ENCODE measurements around the gene DOK5. TPM values are rescaled to one million over a fixed set of nuclear protein-coding genes. Genes with fewer than 3 reads are reported as not detected.

The DOK5 gene
- total and polyA plus RNA-seq, 2 of the 4 experiments (the other 2 are of a cell fraction), result 2.8 to 3.9 TPM

DNA sequence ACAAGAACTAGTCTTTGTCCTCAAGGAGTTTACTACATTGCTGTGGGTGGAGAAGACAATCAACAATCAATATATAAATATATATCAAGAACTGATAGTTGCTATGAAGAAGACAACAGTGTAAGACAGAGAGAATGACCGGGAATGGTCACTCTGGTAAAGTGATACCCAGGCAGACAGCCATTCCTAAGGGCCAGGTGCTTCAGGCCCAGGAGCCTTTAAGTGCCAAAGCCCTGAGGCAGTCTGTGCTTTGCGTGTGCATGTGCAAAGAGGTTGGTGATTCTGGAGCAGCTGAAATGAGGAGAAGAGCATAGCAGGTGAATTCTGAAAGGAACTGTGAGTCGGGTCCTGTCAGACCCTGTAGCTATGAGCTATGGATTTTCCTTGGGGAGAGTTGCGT, 154.2 kb downstream of the DOK5 start:
- Histone ChIP-seq H2BK120ac (ENCODE audit: low read depth, low read length) (no peak overlapping the region), H2BK5ac (ENCODE audit: low read depth, low read length, poor library complexity, severe bottlenecking) (no peak overlapping the region), H3K9me3 (ENCODE audit: control insufficient read depth, insufficient read depth, low read length) (no peaks in the 10 kb centered on the region), H3K4me1 (ENCODE audit: control insufficient read depth, insufficient read depth, low read length) (no peaks in the 10 kb centered on the region), H3K27me3 (ENCODE audit: control insufficient read depth, insufficient read depth, low read length) (no peaks in the 10 kb centered on the region), H2BK20ac (ENCODE audit: low read depth, low read length) (no peak overlapping the region), H4K5ac (ENCODE audit: low read depth, low read length) (no peak overlapping the region), H3K36me3 (ENCODE audit: control insufficient read depth, insufficient read depth, low read length) (no peaks in the 10 kb centered on the region), H3K4ac (ENCODE audit: low read depth, low read length) (no peak overlapping the region), H4K8ac (ENCODE audit: low read depth in 2 of 2, low read length in 2 of 2) (no peak overlapping the region), H3K23ac (ENCODE audit: low read depth, low read length) (no peak overlapping the region), H2AK9ac (replicated peaks; ENCODE audit: low read depth, low read length, poor library complexity) (no peak overlapping the region), H3K56ac (ENCODE audit: extremely low read depth, insufficient read depth, low read length) (no peak overlapping the region), H4K91ac (ENCODE audit: insufficient read depth, low read depth, low read length) (no peak overlapping the region), H3K4me3 (ENCODE audit: insufficient read depth, low read depth, low read length) (no peak overlapping the region), H3K27ac (ENCODE audit: insufficient read depth, low read length) (no peak overlapping the region), H3K9me1 (ENCODE audit: insufficient read depth, low read length) (no peaks in the 10 kb centered on the region), H4K20me1 (ENCODE audit: insufficient read depth, low read length) (no peaks in the 10 kb centered on the region), H3K18ac (ENCODE audit: low read depth, low read length) (no peak overlapping the region), H3K4me2 (ENCODE audit: low read depth, low read length) (no peak overlapping the region), H3K9ac (ENCODE audit: low read depth, low read length) (no peak overlapping the region), H3K14ac (replicated peaks; ENCODE audit: low read depth, low read length) (no peak overlapping the region), H2AFZ (replicated peaks; ENCODE audit: low read length, poor library complexity) (no peak overlapping the region), H3K79me1 (ENCODE audit: low read depth in 1 of 2, low read length in 2 of 2) (no peaks in the 10 kb centered on the region), H2BK15ac (ENCODE audit: low read depth, low read length) (no peak overlapping the region), H2AK5ac (ENCODE audit: low read depth, low read length) (no peak overlapping the region)
- ChIA-PET POLR2A (ENCODE audit: unreplicated experiment) (interaction anchor here (0.6 kb wide), 1 partner anchor 1391 kb away, joined by 8 read pairs; no protein-coding TSS in a partner anchor), CTCF (no interaction called here)
- BruUV-seq (replicated peaks), result no TSS peak
- ATAC-seq (ENCODE audit: low read depth) (no peak), DNase-seq (no peak)
- WGBS, 2 experiments (ENCODE audit: extremely low coverage in 2 of 2, insufficient read length in 1 of 2), result 95% methylated on average over 3 of the region's 4 CpGs; no CpG with 5 or more reads in 1 of the 2 experiments
- dilution Hi-C loops (cut with HindIII; ENCODE audit: low sequenced_read_pairs, unreplicated experiment), result no loop called here
- TF ChIP-seq MAZ (IDR thresholded peaks at IDR 0.05; ENCODE audit: borderline replicate concordance, low read depth, low read length) (no peak), CTCF (conservative IDR thresholded peaks at IDR 0.05; ENCODE audit: low read depth, low read length) (no peak), CEBPB (IDR thresholded peaks at IDR 0.05; ENCODE audit: low read depth, low read length) (no peak), RCOR1 (IDR thresholded peaks at IDR 0.05; ENCODE audit: insufficient replicate concordance, low read length) (no peak), MXI1 (IDR thresholded peaks at IDR 0.05; ENCODE audit: borderline replicate concordance, low read depth, low read length) (no peak), USF2 (IDR thresholded peaks at IDR 0.05; ENCODE audit: low read depth, low read length) (no peak), RFX5 (IDR thresholded peaks at IDR 0.05; ENCODE audit: low read depth, low read length) (no peak), POLR2A (IDR thresholded peaks at IDR 0.05; ENCODE audit: low read depth, low read length) (no peak), MAFK (IDR thresholded peaks at IDR 0.05; ENCODE audit: low read depth, low read length) (no peak), FOS (IDR thresholded peaks at IDR 0.05; ENCODE audit: low read depth, low read length) (no peak), NFE2L2 (IDR thresholded peaks at IDR 0.05; ENCODE audit: low read depth, low read length) (no peak), SMC3 (IDR thresholded peaks at IDR 0.05; ENCODE audit: low read depth, low read length) (no peak), CHD1 (IDR thresholded peaks at IDR 0.05; ENCODE audit: low read depth, low read length) (no peak), RAD21 (IDR thresholded peaks at IDR 0.05; ENCODE audit: low read length) (no peak), BHLHE40 (IDR thresholded peaks at IDR 0.05; ENCODE audit: low read depth, low read length) (no peak), ELK1 (IDR thresholded peaks at IDR 0.05; ENCODE audit: borderline replicate concordance, low read depth, low read length) (no peak)
- intact Hi-C loops (cut with micrococcal nuclease), result no loop called here
- in situ Hi-C loops (cut with MboI; ENCODE audit: low sequenced_read_pairs), result loop anchor here (10.0 kb wide), 1 partner anchor 525 kb away; no protein-coding TSS in a partner anchor
